Neural progenitor cell (in vitro differentiated cells): Measurements from ENCODE around the gene HDGFL2.

Experiments used
- EZH2 ChIP-seq: fragments of 200-600 bp; sonication (generic); IDR thresholded peaks from 2 replicates; pipeline ENCODE4 v1.6.1; 2017; ENCODE audit warnings: antibody characterized with exemption, mild to moderate bottlenecking, moderate library complexity
- EZH2phosphoT487 ChIP-seq: fragments of 200-600 bp; sonication (generic); IDR thresholded peaks from 2 replicates; pipeline ENCODE4 v1.6.1; 2017; ENCODE audit warnings: antibody characterized with exemption
- TF ChIP-seq, protein P1 (sequence below): fragments of 200-600 bp; sonication (generic); IDR thresholded peaks from 2 replicates; pipeline ENCODE4 v1.5.1; 2017; ENCODE audit warnings: antibody characterized with exemption, mild to moderate bottlenecking

- TF ChIP-seq, protein P1, sequence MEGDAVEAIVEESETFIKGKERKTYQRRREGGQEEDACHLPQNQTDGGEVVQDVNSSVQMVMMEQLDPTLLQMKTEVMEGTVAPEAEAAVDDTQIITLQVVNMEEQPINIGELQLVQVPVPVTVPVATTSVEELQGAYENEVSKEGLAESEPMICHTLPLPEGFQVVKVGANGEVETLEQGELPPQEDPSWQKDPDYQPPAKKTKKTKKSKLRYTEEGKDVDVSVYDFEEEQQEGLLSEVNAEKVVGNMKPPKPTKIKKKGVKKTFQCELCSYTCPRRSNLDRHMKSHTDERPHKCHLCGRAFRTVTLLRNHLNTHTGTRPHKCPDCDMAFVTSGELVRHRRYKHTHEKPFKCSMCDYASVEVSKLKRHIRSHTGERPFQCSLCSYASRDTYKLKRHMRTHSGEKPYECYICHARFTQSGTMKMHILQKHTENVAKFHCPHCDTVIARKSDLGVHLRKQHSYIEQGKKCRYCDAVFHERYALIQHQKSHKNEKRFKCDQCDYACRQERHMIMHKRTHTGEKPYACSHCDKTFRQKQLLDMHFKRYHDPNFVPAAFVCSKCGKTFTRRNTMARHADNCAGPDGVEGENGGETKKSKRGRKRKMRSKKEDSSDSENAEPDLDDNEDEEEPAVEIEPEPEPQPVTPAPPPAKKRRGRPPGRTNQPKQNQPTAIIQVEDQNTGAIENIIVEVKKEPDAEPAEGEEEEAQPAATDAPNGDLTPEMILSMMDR = no peak
- TF ChIP-seq EZH2 = no peak
- TF ChIP-seq EZH2phosphoT487 = no peak
Measured at GRCh38 chr19:4425537-4425936, 46.6 kb upstream of the HDGFL2 start.
